ENCODE measurements around the gene HLA-DOA.

HLA-DOA gene

GRCh38 chr6:33050014-33050810, 40.8 kb upstream of the HLA-DOA start:
- DNase-seq (ENCODE audit: low spot score): no peak

GRCh38 chr6:33049323-33050013, 40.1 kb upstream of the HLA-DOA start:
- no peaks in the 10 kb centered on the region for H3K36me3 ChIP-seq (ENCODE audit: low read depth)
- H3K4me1 ChIP-seq (ENCODE audit: insufficient read depth, poor library complexity, severe bottlenecking): no peaks in the 10 kb centered on the region
- no peak overlapping the region for H3K27ac ChIP-seq (ENCODE audit: poor library complexity, severe bottlenecking)
- H3K9me3 ChIP-seq (ENCODE audit: severe bottlenecking): no peaks in the 10 kb centered on the region
- DNase-seq (ENCODE audit: low spot score) (no peak), ATAC-seq (ENCODE audit: low read depth) (no peak)
- H3K27me3 ChIP-seq (ENCODE audit: insufficient read depth, poor library complexity, severe bottlenecking): peaks cover 27% of the 10 kb centered on the region
- TF ChIP-seq CTCF (IDR thresholded peaks at IDR 0.05; ENCODE audit: poor library complexity, severe bottlenecking): no peak
- no peak overlapping the region for H3K4me3 ChIP-seq (ENCODE audit: severe bottlenecking)

More at GRCh38 chr6:33050014-33050810, 40.8 kb upstream of the HLA-DOA start:
- Histone ChIP-seq H3K36me3 (ENCODE audit: low read depth) (no peaks in the 10 kb centered on the region), H3K4me3 (ENCODE audit: severe bottlenecking) (no peak overlapping the region), H3K27ac (ENCODE audit: poor library complexity, severe bottlenecking) (no peak overlapping the region), H3K4me1 (ENCODE audit: insufficient read depth, poor library complexity, severe bottlenecking) (no peaks in the 10 kb centered on the region), H3K9me3 (ENCODE audit: severe bottlenecking) (no peaks in the 10 kb centered on the region), H3K27me3 (ENCODE audit: insufficient read depth, poor library complexity, severe bottlenecking) (peaks cover 23% of the 10 kb centered on the region)
- no peak for TF ChIP-seq CTCF (IDR thresholded peaks at IDR 0.05; ENCODE audit: poor library complexity, severe bottlenecking)
- ATAC-seq (ENCODE audit: low read depth): no peak

GRCh38 chr6:33040157-33040556, 30.8 kb upstream of the HLA-DOA start:
- no peak for DNase-seq (ENCODE audit: low spot score)
- Histone ChIP-seq H3K36me3 (ENCODE audit: low read depth) (no peaks in the 10 kb centered on the region), H3K4me3 (ENCODE audit: severe bottlenecking) (no peak overlapping the region), H3K27ac (ENCODE audit: poor library complexity, severe bottlenecking) (no peak overlapping the region), H3K4me1 (ENCODE audit: insufficient read depth, poor library complexity, severe bottlenecking) (no peaks in the 10 kb centered on the region), H3K27me3 (ENCODE audit: insufficient read depth, poor library complexity, severe bottlenecking) (peaks cover 21% of the 10 kb centered on the region), H3K9me3 (ENCODE audit: severe bottlenecking) (no peaks in the 10 kb centered on the region)
- TF ChIP-seq CTCF (IDR thresholded peaks at IDR 0.05; ENCODE audit: poor library complexity, severe bottlenecking): no peak
- no peak for ATAC-seq (ENCODE audit: low read depth)

GRCh38 chr6:33036535-33036934, 27.1 kb upstream of the HLA-DOA start:
- H3K27ac ChIP-seq (ENCODE audit: poor library complexity, severe bottlenecking): no peak overlapping the region
- no peak overlapping the region for H3K4me3 ChIP-seq (ENCODE audit: severe bottlenecking)
- DNase-seq (ENCODE audit: low spot score): no peak
- TF ChIP-seq CTCF (IDR thresholded peaks at IDR 0.05; ENCODE audit: poor library complexity, severe bottlenecking): no peak
- H3K9me3 ChIP-seq (ENCODE audit: severe bottlenecking): no peaks in the 10 kb centered on the region
- H3K36me3 ChIP-seq (ENCODE audit: low read depth): no peaks in the 10 kb centered on the region
- ATAC-seq (ENCODE audit: low read depth): no peak
- no peaks in the 10 kb centered on the region for H3K4me1 ChIP-seq (ENCODE audit: insufficient read depth, poor library complexity, severe bottlenecking)
- H3K27me3 ChIP-seq (ENCODE audit: insufficient read depth, poor library complexity, severe bottlenecking): peaks cover 19% of the 10 kb centered on the region

- Histone ChIP-seq H3K4me1 (ENCODE audit: insufficient read depth, poor library complexity, severe bottlenecking) (no peaks in the 10 kb centered on the region), H3K4me3 (ENCODE audit: severe bottlenecking) (no peak overlapping the region), H3K27ac (ENCODE audit: poor library complexity, severe bottlenecking) (no peak overlapping the region), H3K27me3 (ENCODE audit: insufficient read depth, poor library complexity, severe bottlenecking) (peaks cover 27% of the 10 kb centered on the region), H3K36me3 (ENCODE audit: low read depth) (no peaks in the 10 kb centered on the region), H3K9me3 (ENCODE audit: severe bottlenecking) (no peaks in the 10 kb centered on the region)
- ATAC-seq (ENCODE audit: low read depth) (no peak), DNase-seq (ENCODE audit: low spot score) (no peak)
- no peak for TF ChIP-seq CTCF (IDR thresholded peaks at IDR 0.05; ENCODE audit: poor library complexity, severe bottlenecking)
Measured at GRCh38 chr6:33034554-33034953, 25.2 kb upstream of the HLA-DOA start.
